Measurements from ENCODE around the gene OR51F2.

Gene OR51F2

GRCh38 chr11:4797206-4797605 lies 23.9 kb upstream of the OR51F2 start (continued):
- TF ChIP-seq TCF7L2 (IDR thresholded peaks at IDR 0.05; ENCODE audit: borderline replicate concordance, low read depth, low read length), result no peak
- no peak for TF ChIP-seq PRDM10 (tag by site-specific recombination; IDR thresholded peaks at IDR 0.05)
- no peak for TF ChIP-seq ZNF501 (tag by site-specific recombination; IDR thresholded peaks at IDR 0.05)
- no peak for TF ChIP-seq ZFP37 (tag by site-specific recombination; IDR thresholded peaks at IDR 0.05)
- no peak for TF ChIP-seq OVOL3 (tag by site-specific recombination; IDR thresholded peaks at IDR 0.05)
- TF ChIP-seq, protein P1, sequence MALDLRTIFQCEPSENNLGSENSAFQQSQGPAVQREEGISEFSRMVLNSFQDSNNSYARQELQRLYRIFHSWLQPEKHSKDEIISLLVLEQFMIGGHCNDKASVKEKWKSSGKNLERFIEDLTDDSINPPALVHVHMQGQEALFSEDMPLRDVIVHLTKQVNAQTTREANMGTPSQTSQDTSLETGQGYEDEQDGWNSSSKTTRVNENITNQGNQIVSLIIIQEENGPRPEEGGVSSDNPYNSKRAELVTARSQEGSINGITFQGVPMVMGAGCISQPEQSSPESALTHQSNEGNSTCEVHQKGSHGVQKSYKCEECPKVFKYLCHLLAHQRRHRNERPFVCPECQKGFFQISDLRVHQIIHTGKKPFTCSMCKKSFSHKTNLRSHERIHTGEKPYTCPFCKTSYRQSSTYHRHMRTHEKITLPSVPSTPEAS (tag by site-specific recombination; IDR thresholded peaks at IDR 0.05), result no peak
- TF ChIP-seq, protein P2, sequence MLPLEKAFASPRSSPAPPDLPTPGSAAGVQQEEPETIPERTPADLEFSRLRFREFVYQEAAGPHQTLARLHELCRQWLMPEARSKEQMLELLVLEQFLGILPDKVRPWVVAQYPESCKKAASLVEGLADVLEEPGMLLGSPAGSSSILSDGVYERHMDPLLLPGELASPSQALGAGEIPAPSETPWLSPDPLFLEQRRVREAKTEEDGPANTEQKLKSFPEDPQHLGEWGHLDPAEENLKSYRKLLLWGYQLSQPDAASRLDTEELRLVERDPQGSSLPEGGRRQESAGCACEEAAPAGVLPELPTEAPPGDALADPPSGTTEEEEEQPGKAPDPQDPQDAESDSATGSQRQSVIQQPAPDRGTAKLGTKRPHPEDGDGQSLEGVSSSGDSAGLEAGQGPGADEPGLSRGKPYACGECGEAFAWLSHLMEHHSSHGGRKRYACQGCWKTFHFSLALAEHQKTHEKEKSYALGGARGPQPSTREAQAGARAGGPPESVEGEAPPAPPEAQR (tag by site-specific recombination; IDR thresholded peaks at IDR 0.05), result no peak
- TF ChIP-seq ZBTB8A (tag by site-specific recombination; IDR thresholded peaks at IDR 0.05), result no peak
- TF ChIP-seq ZNF677 (tag by site-specific recombination; IDR thresholded peaks at IDR 0.05), result no peak
- TF ChIP-seq ZNF558 (tag by site-specific recombination; IDR thresholded peaks at IDR 0.05), result no peak
- TF ChIP-seq, protein P3, sequence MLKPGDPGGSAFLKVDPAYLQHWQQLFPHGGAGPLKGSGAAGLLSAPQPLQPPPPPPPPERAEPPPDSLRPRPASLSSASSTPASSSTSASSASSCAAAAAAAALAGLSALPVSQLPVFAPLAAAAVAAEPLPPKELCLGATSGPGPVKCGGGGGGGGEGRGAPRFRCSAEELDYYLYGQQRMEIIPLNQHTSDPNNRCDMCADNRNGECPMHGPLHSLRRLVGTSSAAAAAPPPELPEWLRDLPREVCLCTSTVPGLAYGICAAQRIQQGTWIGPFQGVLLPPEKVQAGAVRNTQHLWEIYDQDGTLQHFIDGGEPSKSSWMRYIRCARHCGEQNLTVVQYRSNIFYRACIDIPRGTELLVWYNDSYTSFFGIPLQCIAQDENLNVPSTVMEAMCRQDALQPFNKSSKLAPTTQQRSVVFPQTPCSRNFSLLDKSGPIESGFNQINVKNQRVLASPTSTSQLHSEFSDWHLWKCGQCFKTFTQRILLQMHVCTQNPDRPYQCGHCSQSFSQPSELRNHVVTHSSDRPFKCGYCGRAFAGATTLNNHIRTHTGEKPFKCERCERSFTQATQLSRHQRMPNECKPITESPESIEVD (tag by site-specific recombination; IDR thresholded peaks at IDR 0.05), result no peak
- no peak for TF ChIP-seq ZNF645 (tag by site-specific recombination; IDR thresholded peaks at IDR 0.05)

GRCh38 chr11:4798427-4799183 lies 22.5 kb upstream of the OR51F2 start:
- POLR2A ChIA-PET, result no interaction called here

More at GRCh38 chr11:4798427-4799183, 22.5 kb upstream of the OR51F2 start:
- Histone ChIP-seq H3K27ac (ENCODE audit: extremely low read depth, low read depth, low read length) (no peak overlapping the region), H3K4me3 (ENCODE audit: low read depth, low read length) (no peak overlapping the region), H3K9me3 (ENCODE audit: control insufficient read depth, insufficient read depth, low read depth, low read length) (no peaks in the 10 kb centered on the region), H3K4me1 (ENCODE audit: control insufficient read depth, insufficient read depth, low read length) (no peaks in the 10 kb centered on the region), H3K36me3 (ENCODE audit: control insufficient read depth in 2 of 2, insufficient read depth in 1 of 2, low read length in 2 of 2) (no peaks in the 10 kb centered on the region)
- no peak for TF ChIP-seq ZBTB1 (tag by site-specific recombination; IDR thresholded peaks at IDR 0.05)
- no peak for TF ChIP-seq ZNF513 (tag by site-specific recombination; IDR thresholded peaks at IDR 0.05)
- no peak for TF ChIP-seq KLF17 (tag by site-specific recombination; IDR thresholded peaks at IDR 0.05)
- TF ChIP-seq, protein P4, sequence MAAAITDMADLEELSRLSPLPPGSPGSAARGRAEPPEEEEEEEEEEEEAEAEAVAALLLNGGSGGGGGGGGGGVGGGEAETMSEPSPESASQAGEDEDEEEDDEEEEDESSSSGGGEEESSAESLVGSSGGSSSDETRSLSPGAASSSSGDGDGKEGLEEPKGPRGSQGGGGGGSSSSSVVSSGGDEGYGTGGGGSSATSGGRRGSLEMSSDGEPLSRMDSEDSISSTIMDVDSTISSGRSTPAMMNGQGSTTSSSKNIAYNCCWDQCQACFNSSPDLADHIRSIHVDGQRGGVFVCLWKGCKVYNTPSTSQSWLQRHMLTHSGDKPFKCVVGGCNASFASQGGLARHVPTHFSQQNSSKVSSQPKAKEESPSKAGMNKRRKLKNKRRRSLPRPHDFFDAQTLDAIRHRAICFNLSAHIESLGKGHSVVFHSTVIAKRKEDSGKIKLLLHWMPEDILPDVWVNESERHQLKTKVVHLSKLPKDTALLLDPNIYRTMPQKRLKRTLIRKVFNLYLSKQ (tag by site-specific recombination; IDR thresholded peaks at IDR 0.05; ENCODE audit: borderline replicate concordance), result no peak
- no peak for TF ChIP-seq ZNF26 (tag by site-specific recombination; IDR thresholded peaks at IDR 0.05)
- CTCF ChIA-PET, result no interaction called here
